Neural crest cell (in vitro differentiated cells): Measurements from ENCODE around the gene PSD4. TPM values are rescaled to one million over a fixed set of nuclear protein-coding genes. Genes with fewer than 3 reads are reported as not detected.

ENCODE experiments used
- DNase-seq: peaks from one replicate; pipeline ENCODE4 v3.0.0; 2021; ENCODE audit warnings: low read depth, mixed read lengths, low spot score
- H3K27ac Mint-ChIP-seq: one replicate; pipeline ENCODE4 v1.8.0; 2021; ENCODE audit warnings: mild to moderate bottlenecking, mixed read lengths; ENCODE audit not compliant: unreplicated experiment
- H3K27me3 Mint-ChIP-seq: 2 replicates; pipeline ENCODE4 v1.8.0; 2021; ENCODE audit warnings: low read depth, mild to moderate bottlenecking, mixed read lengths
- H3K36me3 Mint-ChIP-seq: 2 replicates; pipeline ENCODE4 v1.8.0; 2021; ENCODE audit warnings: low read depth, mild to moderate bottlenecking, mixed read lengths
- H3K4me1 Mint-ChIP-seq: 2 replicates; pipeline ENCODE4 v1.8.0; 2021; ENCODE audit warnings: mixed read lengths
- H3K4me3 Mint-ChIP-seq: one replicate; pipeline ENCODE4 v1.8.0; 2021; ENCODE audit warnings: mild to moderate bottlenecking, mixed read lengths
- H3K9me3 Mint-ChIP-seq: 2 replicates; pipeline ENCODE4 v1.8.0; 2021; ENCODE audit warnings: mixed read lengths
- CTCF ChIP-seq: fragments of 200-600 bp; sonication (generic); conservative IDR thresholded peaks from 2 replicates; pipeline ENCODE4 v1.5.0; 2021; ENCODE audit warnings: antibody characterized with exemption, mild to moderate bottlenecking
- total RNA-seq: library from RNA; stranded (reverse); gene quantifications from 2 replicates; pipeline ENCODE4 v1.2.1, GENCODE V29; 2021

PSD4 gene
- total RNA-seq, 1 donor from 2014 or later = 2.9 TPM

GRCh38 chr2:113219889-113220641 is 46.3 kb downstream of the PSD4 start:
- no peak for DNase-seq
- H3K27ac Mint-ChIP-seq = peak overlapping the region; percentile 30
- peaks cover 44% of the 10 kb centered on the region for H3K4me1 Mint-ChIP-seq
- no peaks in the 10 kb centered on the region for H3K36me3 Mint-ChIP-seq
- H3K27me3 Mint-ChIP-seq = no peaks in the 10 kb centered on the region
- no peaks in the 10 kb centered on the region for H3K9me3 Mint-ChIP-seq
- no peak overlapping the region for H3K4me3 Mint-ChIP-seq
- no peak for TF ChIP-seq CTCF

GRCh38 chr2:113220970-113221708 is 47.4 kb downstream of the PSD4 start:
- H3K4me3 Mint-ChIP-seq = no peak overlapping the region
- TF ChIP-seq CTCF = no peak
- H3K27ac Mint-ChIP-seq = no peak overlapping the region
- H3K9me3 Mint-ChIP-seq = no peaks in the 10 kb centered on the region
- H3K4me1 Mint-ChIP-seq = peaks cover 55% of the 10 kb centered on the region
- H3K36me3 Mint-ChIP-seq = no peaks in the 10 kb centered on the region
- no peak for DNase-seq
- H3K27me3 Mint-ChIP-seq = no peaks in the 10 kb centered on the region

GRCh38 chr2:113221846-113222245 is 48.1 kb downstream of the PSD4 start:
- H3K4me1 Mint-ChIP-seq = peaks cover 55% of the 10 kb centered on the region

GRCh38 chr2:113223813-113224212 is 50.0 kb downstream of the PSD4 start:
- no peak for DNase-seq
- peaks cover 42% of the 10 kb centered on the region for H3K4me1 Mint-ChIP-seq
- TF ChIP-seq CTCF = no peak

More at GRCh38 chr2:113221846-113222245, 48.1 kb downstream of the PSD4 start:
- Mint-ChIP-seq H3K36me3 (no peaks in the 10 kb centered on the region), H3K4me3 (no peak overlapping the region), H3K9me3 (no peaks in the 10 kb centered on the region), H3K27me3 (no peaks in the 10 kb centered on the region), H3K27ac (no peak overlapping the region)
- no peak for TF ChIP-seq CTCF
- no peak for DNase-seq

GRCh38 chr2:113224647-113225236 is 51.0 kb downstream of the PSD4 start:
- no peaks in the 10 kb centered on the region for H3K9me3 Mint-ChIP-seq
- H3K36me3 Mint-ChIP-seq = no peaks in the 10 kb centered on the region
- no peak for DNase-seq
- TF ChIP-seq CTCF = no peak
- no peaks in the 10 kb centered on the region for H3K27me3 Mint-ChIP-seq
- H3K4me1 Mint-ChIP-seq = peaks cover 35% of the 10 kb centered on the region
- H3K27ac Mint-ChIP-seq = peak overlapping the region; percentile 75
- H3K4me3 Mint-ChIP-seq = no peak overlapping the region

More at GRCh38 chr2:113223813-113224212, 50.0 kb downstream of the PSD4 start:
- Mint-ChIP-seq H3K36me3 (no peaks in the 10 kb centered on the region), H3K27ac (no peak overlapping the region), H3K9me3 (no peaks in the 10 kb centered on the region), H3K27me3 (no peaks in the 10 kb centered on the region), H3K4me3 (no peak overlapping the region)
